ENCODE data around the gene HNRNPH1. TPM values are rescaled to one million over a fixed set of nuclear protein-coding genes. Genes with fewer than 3 reads are reported as not detected.

Gene HNRNPH1
- polyA plus RNA-seq, 1 donor from 2014 or later: 982 TPM

GRCh38 chr5:179605026-179605833 is 18.2 kb downstream of the HNRNPH1 start:
- H3K27ac ChIP-seq (ENCODE audit: low read length): no peak overlapping the region
- no peaks in the 10 kb centered on the region for H3K79me2 ChIP-seq (replicated peaks; ENCODE audit: insufficient read depth, low read length)
- H3K9ac ChIP-seq (ENCODE audit: low read length): no peak overlapping the region
- H3K4me3 ChIP-seq (ENCODE audit: low read length): no peak overlapping the region
- no peak for TF ChIP-seq EZH2 (IDR thresholded peaks at IDR 0.05; ENCODE audit: borderline replicate concordance, insufficient read depth, low read length, poor library complexity, severe bottlenecking)
- no peak for TF ChIP-seq MXI1 (conservative IDR thresholded peaks at IDR 0.05; ENCODE audit: poor library complexity, severe bottlenecking)
- no peak for TF ChIP-seq SMC3 (conservative IDR thresholded peaks at IDR 0.05; ENCODE audit: poor library complexity)
- TF ChIP-seq POLR2AphosphoS5 (IDR thresholded peaks at IDR 0.05): no peak
- TF ChIP-seq CTCF (IDR thresholded peaks at IDR 0.05; ENCODE audit: poor library complexity, severe bottlenecking): no peak
- no peak for TF ChIP-seq REST (IDR thresholded peaks at IDR 0.05; ENCODE audit: borderline replicate concordance)
- no peak for TF ChIP-seq EP300 (conservative IDR thresholded peaks at IDR 0.05; ENCODE audit: poor library complexity, severe bottlenecking)
- H4K20me1 ChIP-seq (ENCODE audit: insufficient read depth): no peaks in the 10 kb centered on the region
- H3K9me3 ChIP-seq (ENCODE audit: low read length): no peaks in the 10 kb centered on the region
- no peak overlapping the region for H2AFZ ChIP-seq (ENCODE audit: low read depth, low read length)
- no peaks in the 10 kb centered on the region for H3K36me3 ChIP-seq (ENCODE audit: insufficient read depth, low read length)
- H3K27me3 ChIP-seq (ENCODE audit: insufficient read depth, low read depth, low read length): no peaks in the 10 kb centered on the region
- H3F3A ChIP-seq (ENCODE audit: insufficient read depth, low read length, poor library complexity, severe bottlenecking): no peaks in the 10 kb centered on the region
- no peaks in the 10 kb centered on the region for H3K9me2 ChIP-seq (ENCODE audit: insufficient read depth, low read length)
- H3K4me2 ChIP-seq (ENCODE audit: low read length): no peak overlapping the region

- no peak for TF ChIP-seq POLR2AphosphoS5 (IDR thresholded peaks at IDR 0.05)
- TF ChIP-seq EP300 (conservative IDR thresholded peaks at IDR 0.05; ENCODE audit: poor library complexity, severe bottlenecking): no peak
- TF ChIP-seq RAD21 (conservative IDR thresholded peaks at IDR 0.05): no peak
- TF ChIP-seq TAF1 (IDR thresholded peaks at IDR 0.05; ENCODE audit: low read depth): no peak
- TF ChIP-seq SMC3 (conservative IDR thresholded peaks at IDR 0.05; ENCODE audit: poor library complexity): no peak
- TF ChIP-seq REST (IDR thresholded peaks at IDR 0.05; ENCODE audit: borderline replicate concordance): no peak
- TF ChIP-seq MXI1 (conservative IDR thresholded peaks at IDR 0.05; ENCODE audit: poor library complexity, severe bottlenecking): no peak
- TF ChIP-seq EZH2 (IDR thresholded peaks at IDR 0.05; ENCODE audit: borderline replicate concordance, insufficient read depth, low read length, poor library complexity, severe bottlenecking): no peak
- TF ChIP-seq CTCF (IDR thresholded peaks at IDR 0.05; ENCODE audit: poor library complexity, severe bottlenecking): no peak
- Histone ChIP-seq H3F3A (ENCODE audit: insufficient read depth, low read length, poor library complexity, severe bottlenecking) (no peaks in the 10 kb centered on the region), H3K9me3 (ENCODE audit: low read length) (no peaks in the 10 kb centered on the region), H4K20me1 (ENCODE audit: insufficient read depth) (no peaks in the 10 kb centered on the region), H3K36me3 (ENCODE audit: insufficient read depth, low read length) (no peaks in the 10 kb centered on the region), H3K4me2 (ENCODE audit: low read length) (no peak overlapping the region), H3K4me3 (ENCODE audit: low read length) (no peak overlapping the region), H3K9me2 (ENCODE audit: insufficient read depth, low read length) (no peaks in the 10 kb centered on the region), H3K27ac (ENCODE audit: low read length) (no peak overlapping the region), H3K9ac (ENCODE audit: low read length) (no peak overlapping the region), H3K79me2 (replicated peaks; ENCODE audit: insufficient read depth, low read length) (no peaks in the 10 kb centered on the region), H3K27me3 (ENCODE audit: insufficient read depth, low read depth, low read length) (no peaks in the 10 kb centered on the region), H2AFZ (ENCODE audit: low read depth, low read length) (no peak overlapping the region)
Measured at GRCh38 chr5:179603308-179603707, 20.2 kb downstream of the HNRNPH1 start.

All from neural cell (in vitro differentiated cells).